HEK293 (cell line): ENCODE measurements around the gene FGF19.

ENCODE experiments used
- BCL11A ChIP-seq: fragments of 450-650 bp; formaldehyde crosslinking; IDR thresholded peaks from 2 replicates; pipeline ENCODE4 v1.5.1; 2016; ENCODE audit warnings: low read depth, missing biosample characterization, missing genetic modification characterization
- CTCF ChIP-seq: fragments of 450-650 bp; formaldehyde crosslinking; IDR thresholded peaks from 2 replicates; pipeline ENCODE4 v1.5.1; 2016; ENCODE audit warnings: missing biosample characterization, missing genetic modification characterization
- KLF10 ChIP-seq: fragments of 450-650 bp; IDR thresholded peaks from 2 replicates; pipeline ENCODE4 v1.5.1; 2018; ENCODE audit warnings: missing biosample characterization, mild to moderate bottlenecking, missing genetic modification characterization
- TCF7L2 ChIP-seq: IDR thresholded peaks from 2 replicates; pipeline ENCODE4 v1.6.1; 2011; ENCODE audit warnings: low read depth, mild to moderate bottlenecking, inconsistent platforms, low read length, moderate library complexity, borderline replicate concordance
- ZBTB20 ChIP-seq: fragments of 450-650 bp; formaldehyde crosslinking; IDR thresholded peaks from 2 replicates; pipeline ENCODE4 v1.5.1; 2016; ENCODE audit warnings: missing biosample characterization, missing genetic modification characterization
- ZNF169 ChIP-seq: fragments of 450-650 bp; formaldehyde crosslinking; IDR thresholded peaks from 2 replicates; pipeline ENCODE4 v1.5.1; 2016; ENCODE audit warnings: missing biosample characterization, missing genetic modification characterization
- ZNF335 ChIP-seq: fragments of 450-650 bp; formaldehyde crosslinking; conservative IDR thresholded peaks from 2 replicates; pipeline ENCODE4 v1.5.1; 2016; ENCODE audit warnings: missing biosample characterization, missing genetic modification characterization
- ZNF658 ChIP-seq: fragments of 450-650 bp; formaldehyde crosslinking; IDR thresholded peaks from 2 replicates; pipeline ENCODE4; 2016; ENCODE audit warnings: missing biosample characterization, missing genetic modification characterization
- TF ChIP-seq, protein P1 (sequence below): fragments of 450-650 bp; formaldehyde crosslinking; IDR thresholded peaks from 2 replicates; pipeline ENCODE4 v1.5.1; 2017; ENCODE audit warnings: missing biosample characterization, missing genetic modification characterization
- TF ChIP-seq, protein P2 (sequence below): fragments of 450-650 bp; formaldehyde crosslinking; conservative IDR thresholded peaks from 2 replicates; pipeline ENCODE4 v1.5.1; 2016; ENCODE audit warnings: low read depth, missing biosample characterization, missing genetic modification characterization

GRCh38 chr11:69730500-69730899, 26.7 kb upstream of the FGF19 start:
- no peak for TF ChIP-seq CTCF (tag by site-specific recombination)
- no peak for TF ChIP-seq BCL11A
- TF ChIP-seq, protein P1, sequence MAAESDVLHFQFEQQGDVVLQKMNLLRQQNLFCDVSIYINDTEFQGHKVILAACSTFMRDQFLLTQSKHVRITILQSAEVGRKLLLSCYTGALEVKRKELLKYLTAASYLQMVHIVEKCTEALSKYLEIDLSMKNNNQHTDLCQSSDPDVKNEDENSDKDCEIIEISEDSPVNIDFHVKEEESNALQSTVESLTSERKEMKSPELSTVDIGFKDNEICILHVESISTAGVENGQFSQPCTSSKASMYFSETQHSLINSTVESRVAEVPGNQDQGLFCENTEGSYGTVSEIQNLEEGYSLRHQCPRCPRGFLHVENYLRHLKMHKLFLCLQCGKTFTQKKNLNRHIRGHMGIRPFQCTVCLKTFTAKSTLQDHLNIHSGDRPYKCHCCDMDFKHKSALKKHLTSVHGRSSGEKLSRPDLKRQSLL: no peak
- TF ChIP-seq, protein P2, sequence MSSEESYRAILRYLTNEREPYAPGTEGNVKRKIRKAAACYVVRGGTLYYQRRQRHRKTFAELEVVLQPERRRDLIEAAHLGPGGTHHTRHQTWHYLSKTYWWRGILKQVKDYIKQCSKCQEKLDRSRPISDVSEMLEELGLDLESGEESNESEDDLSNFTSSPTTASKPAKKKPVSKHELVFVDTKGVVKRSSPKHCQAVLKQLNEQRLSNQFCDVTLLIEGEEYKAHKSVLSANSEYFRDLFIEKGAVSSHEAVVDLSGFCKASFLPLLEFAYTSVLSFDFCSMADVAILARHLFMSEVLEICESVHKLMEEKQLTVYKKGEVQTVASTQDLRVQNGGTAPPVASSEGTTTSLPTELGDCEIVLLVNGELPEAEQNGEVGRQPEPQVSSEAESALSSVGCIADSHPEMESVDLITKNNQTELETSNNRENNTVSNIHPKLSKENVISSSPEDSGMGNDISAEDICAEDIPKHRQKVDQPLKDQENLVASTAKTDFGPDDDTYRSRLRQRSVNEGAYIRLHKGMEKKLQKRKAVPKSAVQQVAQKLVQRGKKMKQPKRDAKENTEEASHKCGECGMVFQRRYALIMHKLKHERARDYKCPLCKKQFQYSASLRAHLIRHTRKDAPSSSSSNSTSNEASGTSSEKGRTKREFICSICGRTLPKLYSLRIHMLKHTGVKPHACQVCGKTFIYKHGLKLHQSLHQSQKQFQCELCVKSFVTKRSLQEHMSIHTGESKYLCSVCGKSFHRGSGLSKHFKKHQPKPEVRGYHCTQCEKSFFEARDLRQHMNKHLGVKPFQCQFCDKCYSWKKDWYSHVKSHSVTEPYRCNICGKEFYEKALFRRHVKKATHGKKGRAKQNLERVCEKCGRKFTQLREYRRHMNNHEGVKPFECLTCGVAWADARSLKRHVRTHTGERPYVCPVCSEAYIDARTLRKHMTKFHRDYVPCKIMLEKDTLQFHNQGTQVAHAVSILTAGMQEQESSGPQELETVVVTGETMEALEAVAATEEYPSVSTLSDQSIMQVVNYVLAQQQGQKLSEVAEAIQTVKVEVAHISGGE (tag by site-specific recombination): no peak
- TF ChIP-seq ZNF169: no peak
- TF ChIP-seq ZBTB20 (tag by site-specific recombination): no peak
- no peak for TF ChIP-seq ZNF335 (tag by site-specific recombination)
- no peak for TF ChIP-seq ZNF658 (tag by site-specific recombination)
- no peak for TF ChIP-seq TCF7L2
- TF ChIP-seq KLF10 (tag by site-specific recombination): no peak
